Endometrium (tissue), 2 donors: ENCODE data around the gene OR1D5.
"Not testable (repeated sequence)": the region's sequence is repeated elsewhere in the genome, so short reads cannot be mapped to it uniquely, and the experiment has no call there.

Experiments used
- FAIRE-seq: peaks from 2 replicates; lab custom pipeline; 2012; peaks lifted over from hg19 to GRCh38; lab: Jason Lieb, UNC
- donor health status: control.
- donor health status: control.

OR1D5 gene

DNA sequence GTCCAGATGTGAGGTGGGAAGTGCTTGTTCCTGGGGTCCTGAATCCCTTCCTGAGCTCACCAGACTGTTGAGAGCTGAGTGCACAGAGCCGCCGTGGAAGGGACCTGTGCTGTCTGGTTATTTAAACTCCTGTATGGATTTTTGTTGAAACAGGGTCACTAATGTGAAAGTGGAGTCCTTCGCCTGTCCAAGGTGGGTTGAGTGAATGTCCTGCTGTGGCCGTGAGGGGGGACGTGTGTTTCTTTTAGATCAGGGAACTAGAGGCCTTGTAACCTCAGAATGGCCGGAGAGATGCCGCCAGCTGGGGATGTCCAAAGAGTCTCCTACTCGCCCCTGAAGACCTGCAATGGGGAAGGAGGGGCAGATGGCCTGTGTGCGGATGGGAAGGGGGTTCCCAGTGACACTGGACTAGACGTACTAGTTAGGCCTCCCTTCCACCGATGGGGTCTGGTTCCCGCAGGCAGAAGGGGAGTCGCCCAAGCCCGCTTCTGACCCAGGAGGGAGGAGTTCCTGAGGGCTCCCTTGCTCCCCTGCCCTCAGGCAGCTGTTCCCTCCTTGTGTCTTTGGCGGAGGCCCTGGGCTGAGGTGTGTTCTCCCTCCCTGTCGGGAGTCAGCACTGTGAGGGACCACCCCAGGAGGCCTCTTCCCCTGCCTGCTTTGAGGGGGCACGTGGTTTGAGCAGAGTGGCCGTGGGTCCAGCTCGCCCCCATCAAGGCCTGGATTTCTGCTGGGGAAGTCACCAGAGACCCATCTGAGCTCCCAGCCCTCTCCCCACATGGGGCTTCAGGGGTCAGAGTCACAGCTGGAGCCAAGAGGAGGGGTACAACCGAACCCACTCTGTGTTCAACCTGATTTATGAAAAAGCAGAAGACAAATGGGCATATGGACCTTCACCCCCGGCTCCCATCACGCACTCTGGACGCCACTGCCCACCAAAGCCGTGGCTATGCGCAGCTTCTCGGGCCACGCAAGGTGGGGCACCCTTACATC lies 30.9 kb downstream of the OR1D5 start:
- no peak for FAIRE-seq

DNA sequence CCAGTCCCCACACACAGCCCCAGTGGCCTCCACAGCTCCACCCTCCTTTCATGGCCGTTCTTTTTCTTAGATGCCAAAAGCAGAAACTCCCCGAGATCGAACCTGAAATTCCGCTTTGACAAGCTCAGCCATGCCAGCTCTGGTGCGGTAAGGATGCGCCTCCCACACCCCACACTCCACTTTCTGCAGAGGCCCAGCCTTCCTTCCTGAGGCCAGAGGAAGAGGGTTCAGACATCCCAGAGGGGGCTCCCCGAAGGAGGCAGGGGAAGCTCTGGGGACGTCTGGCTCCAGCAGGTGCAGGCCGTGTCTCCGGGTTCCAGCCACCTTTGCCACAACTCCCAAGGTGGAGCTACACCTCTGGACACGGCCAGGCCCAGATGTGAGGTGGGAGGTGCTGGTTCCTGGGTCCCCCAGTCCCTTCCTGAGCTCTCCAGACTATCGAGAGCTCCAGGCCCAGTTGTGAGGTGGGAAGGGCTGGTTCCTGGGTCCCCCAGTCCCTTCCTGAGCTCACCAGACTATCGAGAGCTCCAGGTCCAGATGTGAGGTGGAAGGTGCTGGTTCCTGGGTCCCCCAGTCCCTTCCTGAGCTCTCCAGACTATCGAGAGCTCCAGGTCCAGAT lies 32.4 kb downstream of the OR1D5 start:
- FAIRE-seq, result not testable (repeated sequence)

DNA sequence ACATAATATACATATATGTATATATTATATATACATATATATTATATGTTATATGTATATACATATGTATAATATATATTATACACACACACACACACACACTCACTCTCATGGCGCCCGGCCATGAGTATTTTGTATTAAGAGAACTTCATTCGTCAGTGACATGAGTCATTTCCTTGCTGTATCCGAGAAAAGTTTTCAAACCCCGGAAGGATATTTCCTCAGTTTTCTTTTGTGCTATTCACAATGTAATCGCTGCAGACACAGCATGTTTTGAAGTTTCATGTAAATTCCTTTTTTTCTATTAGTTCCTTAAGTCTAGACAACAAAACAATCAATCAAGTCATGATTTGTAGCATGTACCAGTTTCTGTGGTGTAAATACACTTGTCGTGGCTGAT lies 33.3 kb downstream of the OR1D5 start:
- no peak for FAIRE-seq

DNA sequence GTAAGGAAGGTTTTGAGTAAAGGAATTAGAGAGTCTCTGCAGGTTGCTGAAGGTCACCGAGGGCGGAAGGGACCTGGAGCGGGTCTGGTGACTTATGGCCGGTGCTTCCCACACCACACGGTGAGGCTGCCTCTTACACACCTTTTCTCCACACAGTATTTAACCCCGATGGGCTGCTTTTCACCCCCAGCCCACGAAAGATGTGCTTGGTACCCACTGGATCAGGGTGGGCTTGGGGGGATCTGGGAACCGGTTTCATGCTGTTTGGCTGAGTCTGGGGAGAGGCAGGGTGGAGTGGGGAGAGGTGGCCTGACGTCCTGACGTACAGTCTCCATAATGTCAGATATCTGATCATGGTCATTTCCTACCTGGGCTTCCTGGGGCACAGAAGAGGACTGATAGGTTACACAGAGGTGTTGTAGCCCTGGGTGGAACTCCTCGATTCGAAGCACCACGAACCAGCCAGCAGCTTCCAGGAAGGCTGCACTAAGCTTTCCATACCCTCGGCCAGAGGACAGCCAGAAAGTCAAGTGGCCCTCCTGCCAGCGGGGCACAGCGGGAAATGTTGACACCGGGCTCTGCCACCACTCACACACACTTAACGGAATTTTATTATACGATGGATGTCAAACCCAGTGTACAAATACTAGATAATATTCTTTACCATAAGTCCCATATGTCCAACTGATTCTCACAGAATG lies 34.0 kb downstream of the OR1D5 start:
- FAIRE-seq, result no peak

DNA sequence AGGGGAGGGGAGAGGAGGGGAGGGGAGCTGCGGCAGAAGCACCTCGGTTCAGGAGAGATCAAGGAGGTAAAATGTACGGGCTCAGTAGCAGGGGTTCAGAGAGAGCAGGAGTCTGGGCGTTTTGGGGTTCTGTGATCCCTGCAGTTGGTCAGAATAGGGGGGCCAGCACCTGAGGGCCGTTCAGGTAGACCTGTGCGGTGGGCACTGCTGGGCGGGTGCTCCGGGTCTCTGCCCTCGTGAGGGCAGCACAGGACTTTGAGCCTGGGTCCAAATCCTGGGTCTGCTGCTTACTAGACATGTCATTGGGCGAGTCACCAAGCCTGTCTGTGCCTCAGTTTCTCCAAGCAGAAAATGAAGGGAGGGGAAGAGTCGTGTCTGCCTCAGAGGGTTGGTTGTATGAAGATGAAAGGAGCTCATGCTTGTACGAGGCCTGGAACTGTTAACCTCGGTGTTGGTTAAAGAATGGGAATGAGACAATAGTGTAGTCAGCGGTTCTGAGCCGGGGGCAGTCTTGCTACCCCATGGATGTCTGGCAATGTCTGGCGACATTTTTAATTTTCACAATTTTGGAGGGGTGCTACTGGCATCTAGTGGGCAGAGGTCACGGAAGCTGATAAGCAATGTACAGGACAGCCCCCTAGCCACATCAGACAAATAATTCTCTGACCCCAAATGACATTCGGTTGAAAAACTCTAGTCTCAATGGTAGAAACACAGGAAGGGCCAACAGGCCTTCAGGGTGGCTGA lies 35.4 kb downstream of the OR1D5 start:
- no peak for FAIRE-seq

DNA sequence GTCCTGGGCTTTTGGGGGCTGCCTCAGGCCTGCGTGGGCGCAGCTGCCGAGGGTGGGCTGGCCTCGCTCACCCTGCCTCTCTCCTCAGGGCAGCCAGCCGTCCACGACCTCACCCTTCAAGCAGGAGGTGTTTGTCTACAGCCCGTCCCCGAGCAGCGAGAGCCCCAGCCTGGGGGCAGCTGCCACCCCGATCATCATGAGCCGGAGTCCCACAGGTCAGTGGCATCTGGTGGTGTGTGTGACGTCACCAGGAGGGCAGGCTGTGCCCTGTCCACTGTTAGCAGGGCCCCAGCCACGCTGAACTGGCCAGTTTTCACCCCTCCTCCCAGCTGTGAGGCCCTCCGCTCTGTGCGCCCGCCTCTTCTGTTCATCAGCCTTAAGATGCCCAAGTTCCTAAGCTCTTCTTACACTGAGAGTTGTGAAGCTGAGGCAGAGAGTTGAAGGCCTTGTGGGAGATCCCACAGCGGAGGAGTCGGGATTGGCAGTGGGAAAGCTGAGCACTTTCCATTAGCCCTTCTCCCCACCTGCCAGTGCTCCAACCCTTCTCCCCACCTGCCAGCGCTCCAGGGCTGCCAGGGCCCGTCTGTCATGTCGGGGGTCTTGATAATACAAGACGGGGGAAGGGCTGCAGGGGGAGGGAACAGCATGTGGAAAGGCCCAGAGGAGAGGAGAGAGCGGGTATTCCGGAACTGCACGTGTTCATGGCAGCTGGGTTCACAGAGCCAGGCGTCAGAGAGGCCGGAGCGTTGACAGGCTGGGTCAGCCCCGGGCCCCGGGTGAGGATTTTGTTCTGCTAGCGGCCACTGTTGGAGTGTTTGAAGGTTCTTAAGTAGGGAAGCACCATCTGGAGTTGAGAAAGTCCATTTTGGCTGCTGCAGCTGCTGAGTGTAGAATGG lies 36.3 kb downstream of the OR1D5 start:
- FAIRE-seq, result no peak

DNA sequence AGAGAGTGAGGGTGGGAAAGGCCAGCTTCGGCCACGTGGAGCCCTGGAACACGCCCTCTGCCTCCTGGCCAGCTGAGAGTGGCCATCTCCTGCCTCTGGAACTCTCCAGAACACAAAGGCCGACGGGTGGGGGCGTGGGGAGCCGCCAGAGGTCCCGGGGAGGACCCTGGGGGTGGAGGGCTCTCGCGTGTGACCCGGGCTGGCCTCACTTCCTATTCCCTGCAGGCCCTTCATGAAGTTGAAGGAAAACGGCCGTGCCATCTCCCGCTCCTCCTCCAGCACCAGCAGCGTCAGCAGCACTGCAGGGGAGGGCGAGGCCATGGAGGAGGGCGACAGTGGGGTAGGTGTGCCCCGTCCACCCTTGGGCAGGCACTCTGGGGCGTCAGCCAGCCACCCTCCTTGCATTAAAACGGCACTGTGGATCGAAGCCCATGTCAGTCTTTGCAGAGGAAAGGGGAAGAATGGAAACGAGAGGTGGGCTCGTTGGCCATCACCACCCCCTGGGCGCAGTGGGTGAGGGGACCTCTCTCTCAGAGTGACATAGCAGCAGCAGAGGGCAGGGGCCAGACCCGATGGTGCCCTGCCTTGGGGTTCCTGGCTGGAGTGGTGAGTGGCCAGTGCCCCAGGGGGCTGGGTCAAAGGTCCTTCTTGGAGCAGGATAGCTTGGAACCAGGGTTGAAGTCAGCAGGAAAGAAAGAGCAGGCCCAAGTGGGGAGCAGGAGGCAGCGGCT lies 37.1 kb downstream of the OR1D5 start:
- no peak for FAIRE-seq

DNA sequence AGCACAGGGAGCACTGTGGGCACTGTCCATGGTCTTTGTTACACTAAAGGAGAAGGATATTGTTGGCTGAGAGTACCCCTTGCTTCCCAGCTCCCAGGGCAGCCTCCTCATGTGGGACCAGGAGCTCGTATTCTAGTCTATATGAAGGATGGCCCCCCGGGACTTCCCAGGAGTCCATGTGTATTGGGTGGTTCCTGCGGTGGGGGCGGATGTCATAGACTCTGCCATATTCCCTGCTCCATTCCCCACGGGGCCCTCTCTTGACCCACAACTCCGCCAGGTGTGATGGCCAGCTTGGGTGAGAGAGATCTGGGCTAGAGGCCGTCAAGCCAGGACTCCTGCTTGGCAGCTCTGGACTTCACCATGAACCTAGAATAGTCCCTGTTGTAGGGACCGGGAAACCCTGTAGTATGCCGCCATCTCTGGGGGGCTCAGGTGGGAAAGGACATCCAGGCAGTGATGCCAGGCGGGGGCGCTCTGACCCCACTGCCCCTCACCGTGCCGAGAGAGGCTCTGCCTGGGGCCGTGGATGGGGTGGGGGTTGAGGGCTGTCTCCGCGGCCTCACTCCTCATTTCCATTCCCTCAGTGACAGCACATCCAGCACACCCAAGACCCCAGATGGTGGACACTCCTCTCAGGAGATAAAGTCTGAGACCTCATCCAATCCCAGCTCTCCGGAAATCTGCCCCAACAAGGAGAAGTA lies 37.8 kb downstream of the OR1D5 start:
- FAIRE-seq, result no peak

DNA sequence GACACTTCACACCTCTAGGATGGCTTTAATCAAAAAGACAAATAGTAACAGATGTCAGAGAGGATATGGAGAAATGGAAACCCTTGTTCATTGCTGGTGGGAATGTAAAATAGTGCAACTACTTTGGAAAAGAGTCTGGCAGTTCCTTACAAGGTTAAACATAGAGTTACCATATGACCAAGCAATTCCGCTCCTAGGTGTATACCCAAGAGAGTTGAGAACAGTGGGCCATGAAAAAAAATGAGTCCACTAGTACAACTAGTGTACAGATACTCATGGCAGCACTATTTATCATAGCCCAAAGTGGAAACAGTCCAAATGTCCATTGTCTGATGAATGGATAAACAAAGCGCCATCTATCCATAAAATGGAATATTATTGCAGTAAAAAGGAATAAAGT lies 39.1 kb downstream of the OR1D5 start:
- no peak for FAIRE-seq

DNA sequence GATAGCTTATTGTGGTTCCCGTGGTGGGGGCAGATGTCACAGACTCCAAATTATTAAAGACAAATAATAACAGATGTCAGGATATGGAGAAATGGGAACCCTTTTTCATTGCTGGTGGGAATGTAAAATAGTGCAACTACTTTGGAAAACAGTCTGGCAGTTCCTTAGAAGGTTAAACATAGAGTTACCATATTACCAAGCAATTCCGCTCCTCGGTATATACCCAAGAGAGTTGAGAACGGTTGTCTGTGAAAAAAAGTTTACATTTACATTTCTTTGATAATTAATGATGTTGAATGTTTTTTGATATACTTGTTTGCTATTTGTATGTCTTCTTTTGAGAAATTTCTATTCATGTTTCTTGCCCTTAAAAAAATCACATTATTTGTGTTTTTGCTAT lies 41.2 kb downstream of the OR1D5 start:
- no peak for FAIRE-seq

DNA sequence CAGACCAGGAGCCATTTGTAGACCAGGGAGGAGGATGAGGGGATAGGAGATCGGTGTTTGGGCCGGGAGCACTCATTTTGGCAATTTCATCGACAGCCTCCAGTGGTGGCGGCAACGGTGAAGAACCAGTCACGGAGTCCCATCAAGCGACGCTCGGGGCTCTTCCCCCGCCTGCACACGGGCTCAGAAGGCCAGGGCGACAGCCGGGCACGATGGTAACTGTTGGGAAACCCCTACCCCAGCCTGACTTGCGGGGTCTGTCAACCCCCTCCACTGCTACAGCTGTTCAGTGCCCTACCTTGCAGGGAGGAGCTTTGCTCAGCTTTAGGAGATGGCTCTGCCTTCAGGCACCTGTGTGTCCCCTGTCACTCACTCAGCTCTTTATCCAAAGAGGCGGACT lies 43.0 kb downstream of the OR1D5 start:
- no peak for FAIRE-seq

DNA sequence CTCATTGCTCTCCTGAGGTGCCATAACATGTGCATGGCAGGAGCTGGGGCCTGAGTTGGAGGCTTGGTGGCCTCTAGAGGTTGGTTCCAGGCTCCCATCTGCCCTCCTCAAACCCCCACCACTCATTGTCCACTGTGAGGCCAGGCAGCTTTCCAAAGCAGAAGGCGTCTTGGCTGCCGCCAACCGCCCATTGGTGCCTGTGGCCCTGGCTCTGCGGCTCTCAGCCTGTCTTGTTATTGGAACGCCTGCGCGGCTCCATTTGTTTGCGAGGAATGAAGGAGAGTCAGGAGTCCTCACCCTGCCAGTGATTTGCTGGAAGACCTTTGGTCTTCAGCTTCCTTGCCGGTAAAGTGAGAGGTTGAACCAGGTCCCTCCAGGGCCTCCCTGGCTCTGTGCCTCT lies 43.6 kb downstream of the OR1D5 start:
- no peak for FAIRE-seq

DNA sequence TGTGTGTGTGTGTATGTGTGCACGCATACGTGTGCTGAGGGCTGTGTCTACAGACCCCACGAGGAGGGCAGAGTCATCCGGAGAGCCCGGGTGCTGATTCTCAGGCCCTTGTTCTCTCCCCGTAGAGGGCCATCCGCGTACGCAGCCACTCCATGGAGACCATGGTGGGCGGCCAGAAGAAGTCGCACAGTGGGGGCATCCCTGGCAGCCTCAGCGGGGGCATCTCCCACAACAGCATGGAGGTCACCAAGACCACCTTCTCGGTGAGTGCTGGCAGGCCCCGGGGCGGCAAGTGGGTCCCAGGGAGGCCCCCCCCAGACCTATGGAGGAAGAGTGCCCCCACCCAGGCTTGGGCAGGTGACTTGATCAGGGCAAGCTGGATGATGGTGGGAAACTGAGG lies 45.5 kb downstream of the OR1D5 start:
- no peak for FAIRE-seq

DNA sequence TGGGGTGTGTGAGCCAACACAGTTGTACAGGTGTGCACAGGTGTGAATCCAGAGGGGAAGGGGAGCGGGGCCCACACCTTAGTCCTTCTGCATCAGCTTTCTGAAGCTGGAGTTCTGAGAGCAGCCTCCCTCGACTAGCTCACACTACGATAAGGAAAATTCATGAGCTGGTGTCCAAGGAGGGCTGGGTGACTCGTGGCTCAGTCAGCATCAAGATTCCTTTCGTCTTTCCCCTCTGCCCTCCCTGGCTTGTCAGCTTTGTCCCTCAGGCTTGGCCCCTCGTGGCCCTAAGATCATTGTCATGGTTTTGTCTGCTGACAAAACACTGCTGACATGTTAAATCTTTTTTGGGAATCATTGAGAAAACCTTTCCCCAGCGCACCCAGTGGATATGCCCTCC lies 47.5 kb downstream of the OR1D5 start:
- FAIRE-seq, result no peak

DNA sequence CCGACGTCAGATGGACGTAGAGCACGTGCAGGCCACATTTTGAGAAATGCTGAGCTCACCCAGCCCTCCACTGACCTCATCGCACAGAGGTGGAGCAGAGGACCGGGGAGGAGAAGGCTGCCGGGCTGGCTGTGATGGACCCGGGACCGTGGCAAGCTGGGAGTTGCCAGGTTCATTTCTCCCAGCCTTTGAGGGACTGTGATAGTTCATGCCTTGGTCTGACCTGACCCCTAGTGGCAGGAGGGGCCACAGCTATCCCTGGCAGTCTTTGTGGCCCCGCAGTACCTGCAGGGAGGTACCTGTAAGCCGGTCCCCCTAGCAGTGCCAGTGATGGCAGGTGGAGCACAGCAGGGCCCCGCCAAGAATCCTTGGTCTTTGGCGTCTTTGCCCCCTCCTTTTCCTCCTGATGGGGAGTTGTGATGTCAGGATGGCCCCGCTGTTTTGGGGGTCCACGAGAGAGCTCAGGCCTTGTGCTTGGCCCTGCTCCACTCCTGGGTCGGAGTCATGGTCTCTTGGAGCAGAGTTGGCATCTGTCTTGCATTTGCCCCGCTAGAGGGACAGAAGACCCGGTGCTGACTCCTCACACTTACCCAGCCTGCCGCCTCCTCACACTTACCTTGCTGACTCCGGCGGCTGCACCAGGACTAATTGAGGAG lies 50.4 kb downstream of the OR1D5 start:
- FAIRE-seq, result no peak
